B cell (primary cell): ENCODE results near the gene SYT14.

ENCODE experiments used
- CTCF ChIP-seq: fragments of 200-600 bp; IDR thresholded peaks from one replicate; pipeline ENCODE4 v1.8.0; 2022; ENCODE audit warnings: antibody characterized with exemption, mild to moderate bottlenecking
- EZH2 ChIP-seq: IDR thresholded peaks from 2 replicates; pipeline ENCODE4 v1.6.1; 2012; ENCODE audit warnings: borderline replicate concordance, low read depth, mild to moderate bottlenecking, moderate library complexity, low read length; ENCODE audit not compliant: insufficient read depth, poor library complexity, severe bottlenecking

DNA sequence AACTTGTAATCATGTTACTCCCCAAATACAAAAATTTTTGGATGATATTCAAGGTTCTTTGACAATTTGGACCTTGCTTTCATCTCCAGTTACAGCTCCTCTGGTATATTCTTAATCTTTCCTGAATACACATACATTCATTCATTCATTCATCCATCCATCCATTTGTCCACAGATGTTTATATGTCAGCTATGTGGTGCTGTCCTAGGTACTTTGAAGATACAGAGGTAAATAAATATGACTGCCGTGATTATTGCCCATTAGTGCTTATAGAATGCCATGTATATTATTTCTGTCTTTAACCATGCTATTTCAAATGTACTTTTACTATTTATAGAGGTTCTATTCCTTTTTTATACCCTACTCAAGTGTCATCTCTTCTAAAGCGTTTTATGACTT, 72.1 kb downstream of the SYT14 start:
- TF ChIP-seq CTCF (no peak), EZH2 (no peak)
